ENCODE results near the gene MSN.

Gene MSN

GRCh38 chrX:65696613-65697012 is 29.2 kb downstream of the MSN start:
- no peaks in the 10 kb centered on the region for H3K36me3 ChIP-seq (replicated peaks)
- no peak for TF ChIP-seq CTCF (IDR thresholded peaks at IDR 0.05; ENCODE audit: low read depth, low read length, missing control alignments)
- no peaks in the 10 kb centered on the region for H3K27me3 ChIP-seq (replicated peaks)
- in situ Hi-C loops (cut with HindIII; ENCODE audit: low pct_ligation_motif_present, low sequenced_read_pairs): no loop called here
- no peak overlapping the region for H3K27ac ChIP-seq
- no peak overlapping the region for H3K4me3 ChIP-seq (ENCODE audit: low read depth, low read length)
- no peak for DNase-seq

DNA sequence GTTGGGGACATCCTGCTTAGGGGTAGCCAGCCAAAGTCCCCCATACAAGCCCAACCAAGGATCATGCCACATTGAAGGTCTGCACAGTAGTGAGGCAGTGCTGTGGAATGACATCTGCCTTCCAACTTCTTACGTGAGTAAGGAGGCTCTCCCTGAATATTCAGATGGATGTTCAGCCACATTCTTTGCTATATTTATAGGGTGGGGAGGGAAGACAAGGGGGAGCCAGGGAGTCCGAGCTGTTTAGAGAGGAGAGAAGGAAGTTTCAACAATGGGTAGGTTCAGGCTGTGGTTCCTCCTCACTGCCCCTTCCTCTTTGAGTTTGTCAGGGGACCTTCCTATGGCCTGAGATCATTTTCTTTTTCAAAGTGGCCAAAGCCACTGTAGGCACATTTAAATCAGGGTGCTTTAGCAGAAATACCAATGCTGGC is 29.8 kb downstream of the MSN start:
- Histone ChIP-seq H3K36me3 (replicated peaks) (no peaks in the 10 kb centered on the region), H3K27ac (peak overlapping the region; percentile 30), H3K27me3 (replicated peaks) (no peaks in the 10 kb centered on the region), H3K4me3 (ENCODE audit: low read depth, low read length) (no peak overlapping the region)
- in situ Hi-C loops (cut with HindIII; ENCODE audit: low pct_ligation_motif_present, low sequenced_read_pairs): no loop called here
- no peak for TF ChIP-seq CTCF (IDR thresholded peaks at IDR 0.05; ENCODE audit: low read depth, low read length, missing control alignments)
- DNase-seq: peak; percentile 22

DNA sequence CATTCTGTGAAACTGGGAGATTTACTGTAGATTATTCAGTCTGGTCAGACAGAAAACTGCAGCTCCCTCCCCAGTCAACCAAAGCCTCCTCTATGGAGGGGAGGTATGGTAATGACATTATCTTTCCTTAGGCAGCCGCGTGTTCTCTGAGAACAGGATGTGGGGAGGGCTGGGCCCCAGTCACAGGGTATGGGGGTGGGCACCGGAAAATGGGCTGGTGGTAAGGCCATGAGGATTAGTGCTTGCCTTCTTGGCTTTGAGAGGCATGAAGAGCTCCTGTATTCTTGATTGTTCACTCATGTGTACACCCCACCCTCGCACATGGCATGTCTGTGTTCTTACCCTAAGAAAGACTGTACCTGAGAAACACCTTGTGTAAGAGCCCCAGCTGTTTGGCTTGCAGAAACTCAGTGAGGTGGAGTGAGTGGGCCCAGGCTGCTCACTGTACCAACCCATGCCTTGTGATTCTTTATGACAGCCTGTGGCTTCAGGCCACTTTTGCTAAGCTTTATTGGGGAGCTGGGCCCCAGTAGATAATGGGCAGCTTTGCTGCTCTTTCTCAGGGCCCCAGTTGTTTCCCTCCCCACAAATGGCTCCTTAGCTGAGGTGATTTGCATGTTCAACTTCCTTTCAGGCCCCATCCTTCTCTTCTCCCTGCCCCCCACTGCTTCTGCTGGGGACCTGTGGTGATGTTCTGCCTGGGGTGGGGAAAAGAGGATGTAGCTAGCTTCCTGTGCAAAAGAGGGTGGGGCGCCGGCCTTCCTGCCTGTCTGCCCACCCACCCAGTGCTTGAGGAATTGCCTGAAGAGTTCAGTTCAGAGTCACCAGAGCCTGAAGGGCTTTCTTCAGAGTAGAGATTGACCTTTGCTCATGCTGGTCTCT is 30.7 kb downstream of the MSN start:
- Histone ChIP-seq H3K4me3 (ENCODE audit: low read depth, low read length) (no peak overlapping the region), H3K36me3 (replicated peaks) (no peaks in the 10 kb centered on the region), H3K27me3 (replicated peaks) (no peaks in the 10 kb centered on the region), H3K27ac (peak overlapping the region; percentile 30)
- in situ Hi-C loops (cut with HindIII; ENCODE audit: low pct_ligation_motif_present, low sequenced_read_pairs): no loop called here
- no peak for TF ChIP-seq CTCF (IDR thresholded peaks at IDR 0.05; ENCODE audit: low read depth, low read length, missing control alignments)
- no peak for DNase-seq

- Histone ChIP-seq H3K27me3 (replicated peaks) (no peaks in the 10 kb centered on the region), H3K36me3 (replicated peaks) (no peaks in the 10 kb centered on the region), H3K27ac (no peak overlapping the region), H3K4me3 (ENCODE audit: low read depth, low read length) (no peak overlapping the region)
- DNase-seq: no peak
- in situ Hi-C loops (cut with HindIII; ENCODE audit: low pct_ligation_motif_present, low sequenced_read_pairs): no loop called here
- TF ChIP-seq CTCF (IDR thresholded peaks at IDR 0.05; ENCODE audit: low read depth, low read length, missing control alignments): no peak
These were observed 35.5 kb downstream of the MSN start for GRCh38 chrX:65702956-65703355.

GRCh38 chrX:65705439-65705838 is 38.0 kb downstream of the MSN start:
- H3K27me3 ChIP-seq (replicated peaks): no peaks in the 10 kb centered on the region
- DNase-seq: no peak
- H3K27ac ChIP-seq: peak overlapping the region; percentile 53
- in situ Hi-C loops (cut with HindIII; ENCODE audit: low pct_ligation_motif_present, low sequenced_read_pairs): no loop called here
- no peaks in the 10 kb centered on the region for H3K36me3 ChIP-seq (replicated peaks)
- TF ChIP-seq CTCF (IDR thresholded peaks at IDR 0.05; ENCODE audit: low read depth, low read length, missing control alignments): no peak
- H3K4me3 ChIP-seq (ENCODE audit: low read depth, low read length): no peak overlapping the region
